ENCODE data around the gene STAG3. TPM values are rescaled to one million over a fixed set of nuclear protein-coding genes. Genes with fewer than 3 reads are reported as not detected.

The STAG3 gene
- total and polyA plus RNA-seq, 9 of the 15 experiments (the other 6 are each of a cell fraction or from before 2014, with no cell fraction given), result 0.54 to 2.5 (median 1.7) TPM

GRCh38 chr7:100132697-100133151, 45.0 kb upstream of the STAG3 start (continued):
- TF ChIP-seq RBM34 (IDR thresholded peaks at IDR 0.05; ENCODE audit: borderline replicate concordance, insufficient read depth, low read length) (no peak), ARID2 (IDR thresholded peaks at IDR 0.05) (peak; percentile 100), THAP12 (CRISPR knock-in tag; IDR thresholded peaks at IDR 0.05) (no peak), KAT7 (CRISPR knock-in tag; IDR thresholded peaks at IDR 0.05; ENCODE audit: borderline replicate concordance) (0 out of 2 replicates have a peak, but pooled peaks have one; percentile 53), SOX6 (IDR thresholded peaks at IDR 0.05) (no peak), EZH2 (IDR thresholded peaks at IDR 0.05; ENCODE audit: borderline replicate concordance, low read depth, low read length) (no peak), ASH1L (IDR thresholded peaks at IDR 0.05; ENCODE audit: borderline replicate concordance, low read depth, partially characterized antibody) (no peak), ZFP36 (IDR thresholded peaks at IDR 0.05; ENCODE audit: low read depth, low read length, partially characterized antibody) (peak; percentile 7), ZNF408 (CRISPR knock-in tag; IDR thresholded peaks at IDR 0.05; ENCODE audit: low read depth) (no peak), E2F1 (CRISPR knock-in tag; IDR thresholded peaks at IDR 0.05) (0 out of 2 replicates have a peak, but pooled peaks have one; percentile 36), MYC (IDR thresholded peaks at IDR 0.05; ENCODE audit: low read depth, low read length) (0 out of 2 replicates have a peak, but pooled peaks have one; percentile 37), MYC (CRISPR knock-in tag; IDR thresholded peaks at IDR 0.05; ENCODE audit: borderline replicate concordance, low read depth) (no peak), TRIM28 (IDR thresholded peaks at IDR 0.05) (0 out of 2 replicates have a peak, but pooled peaks have one; percentile 21), ZSCAN29 (IDR thresholded peaks at IDR 0.05) (no peak), FUS (optimal IDR thresholded peaks at IDR 0.05; ENCODE audit: low read depth, low read length) (no peak), TBL1XR1 (IDR thresholded peaks at IDR 0.05; ENCODE audit: low read length in 2 of 2) (0 out of 4 replicates have a peak, but pooled peaks of 1 of the 2 experiments have one; percentile 14), ZNF174 (CRISPR knock-in tag; IDR thresholded peaks at IDR 0.05) (no peak), HBP1 (CRISPR knock-in tag; IDR thresholded peaks at IDR 0.05) (peak; percentile 52; the same call in 1 of the 2 replicates), SIN3A (IDR thresholded peaks at IDR 0.05; ENCODE audit: borderline replicate concordance in 2 of 2, control insufficient read depth in 1 of 2, low read depth in 2 of 2, low read length in 2 of 2) (no peak), TRIM25 (IDR thresholded peaks at IDR 0.05; ENCODE audit: borderline replicate concordance) (no peak), TCF7 (IDR thresholded peaks at IDR 0.05; ENCODE audit: borderline replicate concordance) (no peak), ARNT (IDR thresholded peaks at IDR 0.05) (no peak), ELF4 (CRISPR knock-in tag; IDR thresholded peaks at IDR 0.05) (peak; percentile 88), E2F3 (CRISPR knock-in tag; IDR thresholded peaks at IDR 0.05) (0 out of 2 replicates have a peak, but pooled peaks have one; percentile 7)

Measured in K562 (cell line).